Muscle layer of duodenum (tissue), 2 donors: ENCODE measurements around the gene OGFOD1.

ENCODE experiments used
- H3K27ac ChIP-seq: one replicate; pipeline ENCODE4 v1.7.0; 2013; ENCODE audit warnings: mild to moderate bottlenecking, low read length
- H3K27me3 ChIP-seq: one replicate; pipeline ENCODE4 v1.7.0; 2013; ENCODE audit warnings: low read depth, mild to moderate bottlenecking, control low read depth, low read length
- H3K36me3 ChIP-seq, 2 donors: one replicate each; pipeline ENCODE4 v1.7.0; 2013; ENCODE audit warnings: low read length in 2 of 2, control low read depth in 1 of 2, mild to moderate bottlenecking in 1 of 2; ENCODE audit not compliant: insufficient read depth in 2 of 2, control insufficient read depth in 1 of 2
- H3K4me1 ChIP-seq, 2 donors: one replicate each; pipeline ENCODE4 v1.7.0; 2013; ENCODE audit warnings: low read length in 2 of 2, mild to moderate bottlenecking in 2 of 2, control low read depth in 1 of 2, moderate library complexity in 1 of 2; ENCODE audit not compliant: insufficient read depth in 2 of 2, control insufficient read depth in 1 of 2
- H3K4me3 ChIP-seq, 2 donors: one replicate each; pipeline ENCODE4 v1.7.0; 2013; ENCODE audit warnings: low read length in 2 of 2, low read depth in 1 of 2, mild to moderate bottlenecking in 1 of 2
- H3K9me3 ChIP-seq, 2 donors: one replicate each; pipeline ENCODE4 v1.7.0; 2013; ENCODE audit warnings: low read length in 2 of 2, control low read depth in 1 of 2, mild to moderate bottlenecking in 1 of 2; ENCODE audit not compliant: control insufficient read depth in 1 of 2
- donor health status: healthy.

The OGFOD1 gene

GRCh38 chr16:56450986-56451752, at the start of gene OGFOD1, which contains the start of gene NUDT21:
Gene OGFOD1 (plus strand): TSS chr16:56451554. CDS start chr16:56451613, 59 bp downstream.
Gene NUDT21 (minus strand): TSS chr16:56451332. CDS start chr16:56451202, 130 bp downstream.
- H3K36me3 ChIP-seq, result peaks cover 26 to 31% of the 10 kb centered on the region in 2 donors
- H3K4me3 ChIP-seq, result peak within 1 kb of the TSS; percentile 98 to 99
- no peaks in the 10 kb centered on the region for H3K9me3 ChIP-seq

GRCh38 chr16:56405977-56406672, 45.2 kb upstream of the OGFOD1 start:
- Histone ChIP-seq H3K27ac (no peak overlapping the region), H3K36me3 (peaks cover 41 to 58% of the 10 kb centered on the region in 2 donors), H3K4me1 (no peaks in the 10 kb centered on the region), H3K9me3 (no peaks in the 10 kb centered on the region), H3K27me3 (no peaks in the 10 kb centered on the region), H3K4me3 (no peak overlapping the region)

More at GRCh38 chr16:56450986-56451752, at the start of gene OGFOD1, which contains the start of gene NUDT21:
- Histone ChIP-seq H3K27me3 (no peaks in the 10 kb centered on the region), H3K4me1 (peaks cover 18 to 30% of the 10 kb centered on the region in 2 donors), H3K27ac (peak within 1 kb of the TSS; percentile 82)

- Histone ChIP-seq H3K9me3 (no peaks in the 10 kb centered on the region), H3K27ac (peak overlapping the region; percentile 42), H3K27me3 (no peaks in the 10 kb centered on the region), H3K36me3 (peaks cover 29 to 54% of the 10 kb centered on the region in 2 donors), H3K4me3 (no peak overlapping the region), H3K4me1 (no peaks in the 10 kb centered on the region)
Measured at GRCh38 chr16:56408379-56409098, 42.8 kb upstream of the OGFOD1 start.

- Histone ChIP-seq H3K27me3 (no peaks in the 10 kb centered on the region), H3K9me3 (no peaks in the 10 kb centered on the region), H3K4me1 (peaks cover 0 to 1% of the 10 kb centered on the region in 2 donors), H3K27ac (peak overlapping the region; percentile 39), H3K36me3 (peaks cover 28 to 51% of the 10 kb centered on the region in 2 donors), H3K4me3 (no peak overlapping the region)
Measured at GRCh38 chr16:56409195-56409594, 42.2 kb upstream of the OGFOD1 start.

GRCh38 chr16:56411123-56411522, 40.2 kb upstream of the OGFOD1 start:
- H3K4me3 ChIP-seq, result no peak overlapping the region
- peaks cover 4 to 7% of the 10 kb centered on the region in 2 donors for H3K4me1 ChIP-seq
- H3K36me3 ChIP-seq, result peaks cover 17 to 37% of the 10 kb centered on the region in 2 donors
- H3K27ac ChIP-seq, result no peak overlapping the region
- no peaks in the 10 kb centered on the region for H3K9me3 ChIP-seq
- no peaks in the 10 kb centered on the region for H3K27me3 ChIP-seq

- Histone ChIP-seq H3K27ac (no peak overlapping the region), H3K36me3 (peaks cover 17 to 37% of the 10 kb centered on the region in 2 donors)
Measured at GRCh38 chr16:56411624-56412023, 39.7 kb upstream of the OGFOD1 start.

GRCh38 chr16:56413381-56413780, 38.0 kb upstream of the OGFOD1 start:
- Histone ChIP-seq H3K36me3 (peaks cover 7 to 30% of the 10 kb centered on the region in 2 donors), H3K4me1 (peaks cover 4 to 7% of the 10 kb centered on the region in 2 donors), H3K27ac (no peak overlapping the region), H3K9me3 (no peaks in the 10 kb centered on the region), H3K27me3 (no peaks in the 10 kb centered on the region), H3K4me3 (no peak overlapping the region)

More at GRCh38 chr16:56411624-56412023, 39.7 kb upstream of the OGFOD1 start:
- Histone ChIP-seq H3K4me3 (no peak overlapping the region), H3K4me1 (peaks cover 4 to 7% of the 10 kb centered on the region in 2 donors), H3K27me3 (no peaks in the 10 kb centered on the region), H3K9me3 (no peaks in the 10 kb centered on the region)

- Histone ChIP-seq H3K9me3 (no peaks in the 10 kb centered on the region), H3K4me3 (no peak overlapping the region), H3K27me3 (no peaks in the 10 kb centered on the region), H3K36me3 (peaks cover 4 to 20% of the 10 kb centered on the region in 2 donors), H3K27ac (no peak overlapping the region), H3K4me1 (peaks cover 4 to 7% of the 10 kb centered on the region in 2 donors)
Measured at GRCh38 chr16:56414366-56414765, 37.0 kb upstream of the OGFOD1 start.

- no peak overlapping the region for H3K4me3 ChIP-seq
- H3K36me3 ChIP-seq, result peaks cover 4 to 15% of the 10 kb centered on the region in 2 donors
- no peaks in the 10 kb centered on the region for H3K9me3 ChIP-seq
- H3K27ac ChIP-seq, result no peak overlapping the region
- no peaks in the 10 kb centered on the region for H3K27me3 ChIP-seq
- peaks cover 4 to 7% of the 10 kb centered on the region in 2 donors for H3K4me1 ChIP-seq
Measured at GRCh38 chr16:56415875-56416274, 35.5 kb upstream of the OGFOD1 start.

- Histone ChIP-seq H3K4me1 (peaks cover 4 to 17% of the 10 kb centered on the region in 2 donors), H3K27me3 (no peaks in the 10 kb centered on the region), H3K36me3 (peaks cover 4 to 8% of the 10 kb centered on the region in 2 donors), H3K27ac (no peak overlapping the region), H3K9me3 (no peaks in the 10 kb centered on the region), H3K4me3 (no peak overlapping the region)
Measured at GRCh38 chr16:56417138-56417537, 34.2 kb upstream of the OGFOD1 start.
